ENCODE measurements around the gene TRABD2B.

Gene TRABD2B

DNA sequence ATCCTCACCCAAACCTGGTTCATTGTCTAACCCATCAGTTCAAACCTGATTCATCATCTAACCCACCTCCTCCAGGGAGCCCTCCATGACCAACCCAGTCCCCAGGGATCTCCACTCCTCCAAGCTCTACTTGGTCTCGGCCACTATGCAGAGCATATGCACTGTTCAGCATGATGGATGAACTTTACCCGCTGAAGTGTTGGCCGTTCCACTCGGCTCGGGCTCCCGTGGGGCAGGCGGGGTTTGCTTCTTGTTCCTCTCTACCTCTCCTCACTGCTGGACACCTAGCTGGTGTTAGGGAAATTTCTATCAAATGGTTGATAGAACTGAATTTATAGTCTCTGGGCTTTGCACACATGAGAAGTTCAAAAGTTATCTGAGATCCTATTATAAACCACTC, 111.0 kb downstream of the TRABD2B start:
- TF ChIP-seq, protein P1, sequence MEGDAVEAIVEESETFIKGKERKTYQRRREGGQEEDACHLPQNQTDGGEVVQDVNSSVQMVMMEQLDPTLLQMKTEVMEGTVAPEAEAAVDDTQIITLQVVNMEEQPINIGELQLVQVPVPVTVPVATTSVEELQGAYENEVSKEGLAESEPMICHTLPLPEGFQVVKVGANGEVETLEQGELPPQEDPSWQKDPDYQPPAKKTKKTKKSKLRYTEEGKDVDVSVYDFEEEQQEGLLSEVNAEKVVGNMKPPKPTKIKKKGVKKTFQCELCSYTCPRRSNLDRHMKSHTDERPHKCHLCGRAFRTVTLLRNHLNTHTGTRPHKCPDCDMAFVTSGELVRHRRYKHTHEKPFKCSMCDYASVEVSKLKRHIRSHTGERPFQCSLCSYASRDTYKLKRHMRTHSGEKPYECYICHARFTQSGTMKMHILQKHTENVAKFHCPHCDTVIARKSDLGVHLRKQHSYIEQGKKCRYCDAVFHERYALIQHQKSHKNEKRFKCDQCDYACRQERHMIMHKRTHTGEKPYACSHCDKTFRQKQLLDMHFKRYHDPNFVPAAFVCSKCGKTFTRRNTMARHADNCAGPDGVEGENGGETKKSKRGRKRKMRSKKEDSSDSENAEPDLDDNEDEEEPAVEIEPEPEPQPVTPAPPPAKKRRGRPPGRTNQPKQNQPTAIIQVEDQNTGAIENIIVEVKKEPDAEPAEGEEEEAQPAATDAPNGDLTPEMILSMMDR (IDR thresholded peaks at IDR 0.05; ENCODE audit: insufficient read depth, low read length, poor library complexity, severe bottlenecking), result no peak
- peaks cover 2% of the 10 kb centered on the region; the same call in 1 of the 2 replicates for H3K27me3 ChIP-seq (replicated peaks; ENCODE audit: control insufficient read depth, insufficient read depth, low read length)
- no peaks in the 10 kb centered on the region for H3K36me3 ChIP-seq (ENCODE audit: control insufficient read depth, insufficient read depth, low read length)
- no peak for DNase-seq (ENCODE audit: extremely low read depth, insufficient read length)
- no peak overlapping the region for H3K4me3 ChIP-seq (replicated peaks; ENCODE audit: low read depth, low read length)

DNA sequence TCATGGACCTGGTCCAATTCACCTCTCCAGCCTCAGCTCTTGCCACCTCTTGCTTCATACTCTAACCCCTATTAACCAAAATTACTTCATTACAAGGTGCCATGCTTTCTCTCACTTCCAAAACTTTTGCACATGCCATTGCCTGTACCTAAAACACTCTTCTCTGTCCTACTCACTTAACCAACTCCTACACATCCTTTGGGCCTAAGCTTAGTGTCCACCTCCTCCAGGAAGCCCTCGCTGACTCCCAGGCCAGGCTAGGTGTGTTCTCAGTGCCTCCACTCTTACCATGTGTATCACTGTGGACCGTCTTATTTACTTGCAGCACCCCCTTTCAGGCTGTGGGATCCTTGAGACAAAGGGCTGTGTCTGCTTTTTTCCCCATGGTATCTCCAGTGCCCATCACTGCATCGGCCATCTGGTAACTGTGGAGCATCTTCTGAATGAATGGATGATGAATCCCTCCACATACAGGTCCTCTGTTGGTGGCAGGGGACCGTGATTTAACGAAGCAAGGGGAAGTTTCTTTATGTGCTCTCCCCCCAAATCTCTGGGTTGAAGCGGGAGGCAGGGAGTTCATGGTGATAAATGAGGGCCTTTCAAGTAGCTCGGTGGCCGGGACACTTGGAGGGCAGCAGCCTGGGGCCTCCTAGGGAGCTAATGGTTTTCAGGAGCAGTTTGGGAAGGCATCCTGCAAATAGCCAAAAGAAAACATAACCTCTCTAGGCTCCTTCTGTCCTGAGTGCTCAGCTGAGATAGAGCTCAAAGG, 111.9 kb downstream of the TRABD2B start:
- no peak for DNase-seq (ENCODE audit: extremely low read depth, insufficient read length)
- Histone ChIP-seq H3K27me3 (replicated peaks; ENCODE audit: control insufficient read depth, insufficient read depth, low read length) (peaks cover 1% of the 10 kb centered on the region; the same call in 1 of the 2 replicates), H3K4me3 (replicated peaks; ENCODE audit: low read depth, low read length) (no peak overlapping the region), H3K36me3 (ENCODE audit: control insufficient read depth, insufficient read depth, low read length) (no peaks in the 10 kb centered on the region)
- TF ChIP-seq, protein P1 (IDR thresholded peaks at IDR 0.05; ENCODE audit: insufficient read depth, low read length, poor library complexity, severe bottlenecking), result no peak

DNA sequence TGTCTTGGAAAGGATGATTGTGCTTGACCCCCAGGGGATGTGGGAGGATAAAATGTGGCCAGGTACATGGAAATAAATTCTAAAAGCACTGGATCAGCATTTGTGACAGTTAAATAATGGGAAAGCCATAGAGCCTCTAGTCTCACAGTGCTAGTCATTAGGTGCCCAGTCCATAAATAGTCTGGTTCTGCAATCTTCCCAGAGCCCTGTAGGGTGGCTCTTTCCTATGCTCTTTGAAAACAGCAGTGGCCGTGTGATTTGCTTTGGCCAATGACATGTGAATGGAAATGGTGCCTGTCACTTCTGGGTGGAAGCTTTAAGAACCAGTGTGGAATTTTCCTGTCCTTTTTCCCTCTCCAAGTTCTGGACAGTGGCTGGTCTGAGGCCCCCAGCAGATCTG, 113.2 kb downstream of the TRABD2B start:
- Histone ChIP-seq H3K27me3 (replicated peaks; ENCODE audit: control insufficient read depth, insufficient read depth, low read length) (no peaks in the 10 kb centered on the region; the same call in 1 of the 2 replicates), H3K36me3 (ENCODE audit: control insufficient read depth, insufficient read depth, low read length) (no peaks in the 10 kb centered on the region), H3K4me3 (replicated peaks; ENCODE audit: low read depth, low read length) (no peak overlapping the region)
- no peak for DNase-seq (ENCODE audit: extremely low read depth, insufficient read length)
- TF ChIP-seq, protein P1 (IDR thresholded peaks at IDR 0.05; ENCODE audit: insufficient read depth, low read length, poor library complexity, severe bottlenecking), result no peak

DNA sequence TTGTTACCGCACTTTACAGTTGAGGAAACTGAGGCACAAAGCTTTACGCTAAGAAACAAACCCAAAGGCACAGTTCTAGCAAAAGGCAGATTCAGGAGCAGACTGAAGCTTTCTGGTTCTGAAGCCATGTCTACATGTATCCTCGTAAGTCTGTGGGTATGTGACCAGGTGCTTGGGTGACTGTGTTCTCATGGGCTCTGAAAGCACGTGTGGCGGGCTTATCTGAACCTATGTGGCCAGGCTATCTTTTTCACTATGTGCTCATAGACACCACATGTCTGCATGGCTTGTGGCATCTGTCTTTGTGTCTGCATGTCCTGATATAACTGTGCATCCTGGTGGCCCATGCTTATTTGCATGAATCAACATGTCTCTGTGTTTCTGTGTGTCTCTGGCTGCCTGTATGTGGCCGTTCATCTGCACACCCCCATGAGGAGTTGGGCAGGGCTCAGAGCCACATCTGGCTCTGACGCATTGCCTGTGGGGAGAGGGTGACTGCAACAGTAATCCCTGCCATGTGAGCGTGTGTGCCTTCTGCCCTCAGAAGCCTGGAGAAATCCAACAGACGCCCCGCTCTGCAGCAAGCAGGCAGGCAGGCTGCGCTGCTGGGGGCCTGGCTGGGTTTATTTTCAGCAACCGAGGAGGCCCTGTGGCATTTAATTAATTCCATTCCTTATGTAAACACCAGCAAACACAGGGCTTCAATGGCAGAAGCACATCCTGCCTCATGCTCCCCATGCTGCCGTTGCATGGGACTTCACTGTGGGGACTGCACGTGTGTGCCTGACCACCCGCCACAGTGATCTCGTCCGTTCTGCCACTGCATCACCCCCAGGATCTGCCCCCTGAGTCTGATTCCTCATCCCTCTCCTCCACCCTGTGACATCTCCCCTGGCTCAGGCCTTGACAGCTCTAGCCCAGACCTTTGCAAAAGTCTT, 115.4 kb downstream of the TRABD2B start:
- no peaks in the 10 kb centered on the region for H3K36me3 ChIP-seq (ENCODE audit: control insufficient read depth, insufficient read depth, low read length)
- DNase-seq (ENCODE audit: extremely low read depth, insufficient read length), result no peak
- TF ChIP-seq, protein P1 (IDR thresholded peaks at IDR 0.05; ENCODE audit: insufficient read depth, low read length, poor library complexity, severe bottlenecking), result no peak

DNA sequence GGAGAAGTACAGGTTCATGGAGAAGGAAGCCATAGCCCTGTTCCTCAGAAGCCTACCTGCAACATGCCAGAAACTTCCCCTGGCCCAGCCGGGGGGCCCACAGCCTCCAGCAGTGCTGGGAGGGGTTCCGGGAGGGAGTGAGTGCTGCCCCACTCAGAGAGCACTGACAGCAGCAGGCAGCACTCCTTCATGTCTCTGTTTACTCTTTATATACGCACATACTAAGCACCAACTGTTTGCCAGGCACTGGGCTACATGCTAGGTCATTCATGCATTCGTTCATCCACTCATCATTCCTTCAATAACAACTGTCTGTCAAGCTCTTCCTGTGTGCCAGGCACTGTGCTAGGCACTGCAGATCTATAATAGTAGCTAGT, 120.6 kb downstream of the TRABD2B start:
- TF ChIP-seq, protein P1 (IDR thresholded peaks at IDR 0.05; ENCODE audit: insufficient read depth, low read length, poor library complexity, severe bottlenecking), result no peak
- H3K36me3 ChIP-seq (ENCODE audit: control insufficient read depth, insufficient read depth, low read length), result no peaks in the 10 kb centered on the region
- H3K27me3 ChIP-seq (replicated peaks; ENCODE audit: control insufficient read depth, insufficient read depth, low read length), result no peaks in the 10 kb centered on the region
- DNase-seq (ENCODE audit: extremely low read depth, insufficient read length), result no peak
- H3K4me3 ChIP-seq (replicated peaks; ENCODE audit: low read depth, low read length), result no peak overlapping the region

More for the DNA sequence above, 115.4 kb downstream of the TRABD2B start:
- Histone ChIP-seq H3K4me3 (replicated peaks; ENCODE audit: low read depth, low read length) (no peak overlapping the region), H3K27me3 (replicated peaks; ENCODE audit: control insufficient read depth, insufficient read depth, low read length) (no peaks in the 10 kb centered on the region; the same call in 1 of the 2 replicates)
